GM21515 (cell line): ENCODE results near the gene MDK.
A peak's percentile ranks its signal among the peaks of the same experiment; 100 is the strongest.
"Not testable (repeated sequence)": the region's sequence is repeated elsewhere in the genome, so short reads cannot be mapped to it uniquely, and the experiment has no call there.

Source experiments
- ATAC-seq: cut with Tn5 transposase; IDR thresholded peaks from one replicate; pipeline ENCODE4 v1.9.1; 2021; ENCODE audit not compliant: unreplicated experiment

MDK gene

DNA sequence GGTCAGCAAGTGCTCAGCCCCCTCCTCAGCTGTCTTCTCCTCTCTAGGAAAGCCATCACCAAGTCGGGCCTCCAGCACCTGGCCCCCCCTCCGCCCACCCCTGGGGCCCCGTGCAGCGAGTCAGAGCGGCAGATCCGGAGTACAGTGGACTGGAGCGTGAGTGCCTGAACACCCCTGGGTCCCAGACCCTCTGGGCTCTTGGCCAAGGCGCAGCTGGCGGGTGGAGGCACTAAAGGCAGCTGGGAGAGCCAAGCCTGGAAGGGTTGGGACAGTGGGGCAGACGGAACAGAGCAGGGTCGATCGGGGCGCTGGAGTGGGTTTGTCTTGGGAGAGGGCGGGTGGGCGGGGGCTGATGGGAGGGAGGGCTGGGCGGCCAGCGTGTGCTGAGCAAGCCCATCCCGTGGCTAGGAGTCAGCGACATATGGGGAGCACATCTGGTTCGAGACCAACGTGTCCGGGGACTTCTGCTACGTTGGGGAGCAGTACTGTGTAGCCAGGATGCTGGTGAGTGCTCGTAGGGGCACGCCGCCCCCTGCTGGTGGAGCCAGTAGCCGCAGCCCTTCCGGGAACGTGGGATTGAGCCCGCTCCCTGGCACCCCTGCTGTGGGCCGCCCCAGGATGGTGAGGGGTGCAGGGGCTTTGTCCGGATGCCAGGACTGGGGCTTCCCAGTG, 14.1 kb upstream of the MDK start:
- ATAC-seq = peak; percentile 60

DNA sequence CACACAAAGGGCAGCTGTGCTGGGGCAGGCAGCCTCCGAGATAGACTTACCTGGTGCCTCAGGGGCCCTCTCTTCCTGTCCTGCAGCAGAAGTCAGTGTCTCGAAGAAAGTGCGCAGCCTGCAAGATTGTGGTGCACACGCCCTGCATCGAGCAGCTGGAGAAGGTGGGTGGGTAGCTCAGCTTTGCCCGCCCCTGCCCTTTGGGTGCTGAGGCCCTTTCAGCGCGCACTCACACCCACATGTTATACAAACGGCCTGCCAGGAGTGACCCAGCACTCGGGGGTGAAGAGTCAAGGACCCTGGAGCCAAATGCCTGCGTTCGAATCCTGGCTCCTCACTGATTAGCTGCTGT, 13.6 kb upstream of the MDK start:
- no peak for ATAC-seq

- peak; percentile 48 for ATAC-seq
Observed at GRCh38 chr11:46369458-46370152, 11.9 kb upstream of the MDK start.

DNA sequence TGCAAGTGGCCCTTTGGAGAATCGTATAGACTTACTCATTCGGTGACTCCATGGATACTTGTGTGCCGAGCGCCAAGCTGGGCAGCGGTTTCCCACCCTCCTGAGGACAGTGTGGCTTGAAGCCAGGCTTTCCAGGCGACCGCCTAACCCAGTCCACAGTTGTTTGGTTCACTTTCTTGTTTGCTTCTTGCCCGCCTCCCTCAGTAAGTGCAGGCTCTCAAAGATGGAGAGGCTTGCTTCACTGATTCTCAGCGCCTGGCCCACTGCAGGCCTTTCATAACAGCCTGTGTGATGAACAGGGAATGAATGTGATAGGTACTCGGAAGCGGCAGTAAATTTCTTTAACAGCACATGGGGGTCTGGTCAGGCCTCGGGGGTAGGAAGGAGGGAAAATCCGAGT, 11.2 kb upstream of the MDK start:
- ATAC-seq = no peak

DNA sequence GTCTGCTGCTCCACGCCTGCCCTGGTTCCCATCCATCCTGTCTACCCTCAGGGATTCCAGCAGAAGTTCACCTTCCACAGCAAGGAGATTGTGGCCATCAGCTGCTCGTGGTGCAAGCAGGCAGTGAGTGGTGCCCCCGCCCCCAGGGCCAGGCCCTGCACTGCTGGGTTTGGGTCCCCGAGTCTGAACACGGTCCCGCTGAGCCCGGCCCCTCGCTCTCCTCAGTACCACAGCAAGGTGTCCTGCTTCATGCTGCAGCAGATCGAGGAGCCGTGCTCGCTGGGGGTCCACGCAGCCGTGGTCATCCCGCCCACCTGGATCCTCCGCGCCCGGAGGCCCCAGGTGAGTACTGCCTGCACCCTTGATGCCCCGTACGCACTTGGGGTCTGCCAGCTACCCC, 10.2 kb upstream of the MDK start:
- not testable (repeated sequence) for ATAC-seq

- no peak for ATAC-seq
Observed at GRCh38 chr11:46372086-46372485, 9.4 kb upstream of the MDK start.

DNA sequence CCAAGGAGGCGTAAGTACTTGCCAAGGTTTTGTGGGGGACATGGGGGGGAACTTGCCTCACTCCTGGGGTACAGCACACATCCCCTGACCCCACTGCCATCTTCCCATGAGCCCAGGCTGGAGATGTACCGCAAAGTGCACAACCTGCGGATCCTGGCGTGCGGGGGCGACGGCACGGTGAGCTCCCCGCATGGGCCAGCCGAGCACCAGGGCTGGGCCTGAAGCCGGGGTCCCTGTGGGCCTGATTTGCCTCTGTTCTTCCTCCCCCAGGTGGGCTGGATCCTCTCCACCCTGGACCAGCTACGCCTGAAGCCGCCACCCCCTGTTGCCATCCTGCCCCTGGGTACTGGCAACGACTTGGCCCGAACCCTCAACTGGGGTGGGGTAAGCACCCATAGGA, 9.0 kb upstream of the MDK start:
- not testable (repeated sequence) for ATAC-seq

GRCh38 chr11:46373787-46374740, 7.4 kb upstream of the MDK start:
- no peak for ATAC-seq

- ATAC-seq = no peak
Observed at GRCh38 chr11:46374815-46375214, 6.7 kb upstream of the MDK start.

- no peak for ATAC-seq
Observed at GRCh38 chr11:46375392-46376101, 5.9 kb upstream of the MDK start.

DNA sequence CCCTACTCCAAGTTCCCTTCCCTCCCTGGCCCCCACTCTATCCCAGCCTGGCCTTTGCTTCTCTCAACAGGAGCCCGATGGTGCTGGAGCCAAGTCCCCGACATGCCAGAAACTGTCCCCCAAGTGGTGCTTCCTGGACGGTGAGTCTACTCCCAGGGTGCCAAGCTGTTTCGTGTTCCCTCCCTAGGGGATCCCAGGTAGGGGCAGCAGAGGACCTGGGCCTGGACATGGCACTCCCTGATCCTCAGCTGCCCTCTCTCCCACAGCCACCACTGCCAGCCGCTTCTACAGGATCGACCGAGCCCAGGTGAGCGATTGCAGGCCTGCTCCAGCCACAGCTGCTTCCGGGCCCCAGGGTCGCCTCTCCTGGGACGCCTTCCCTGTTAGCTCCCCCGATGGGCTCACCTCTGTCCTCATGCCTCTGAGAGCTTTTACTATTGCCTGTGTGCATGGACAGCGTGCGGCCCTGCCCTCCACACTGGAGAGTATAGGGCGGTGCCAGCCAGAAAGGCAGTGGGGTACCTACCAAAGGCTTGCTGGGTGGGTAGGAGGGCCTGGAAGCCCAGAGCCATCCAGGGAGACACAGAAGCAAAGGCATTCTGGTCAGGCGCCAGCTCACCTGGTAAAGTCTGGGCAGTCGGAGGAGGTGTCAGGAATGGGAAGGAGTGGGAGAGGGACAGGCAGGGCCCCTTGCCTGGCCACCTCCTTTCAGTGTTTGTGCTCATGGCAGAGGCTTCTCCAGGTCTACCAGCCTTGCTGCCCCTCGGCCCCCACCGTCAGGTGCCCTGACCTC, 5.0 kb upstream of the MDK start:
- no peak for ATAC-seq

- ATAC-seq = no peak
Observed at GRCh38 chr11:46377290-46377689, 4.2 kb upstream of the MDK start.

DNA sequence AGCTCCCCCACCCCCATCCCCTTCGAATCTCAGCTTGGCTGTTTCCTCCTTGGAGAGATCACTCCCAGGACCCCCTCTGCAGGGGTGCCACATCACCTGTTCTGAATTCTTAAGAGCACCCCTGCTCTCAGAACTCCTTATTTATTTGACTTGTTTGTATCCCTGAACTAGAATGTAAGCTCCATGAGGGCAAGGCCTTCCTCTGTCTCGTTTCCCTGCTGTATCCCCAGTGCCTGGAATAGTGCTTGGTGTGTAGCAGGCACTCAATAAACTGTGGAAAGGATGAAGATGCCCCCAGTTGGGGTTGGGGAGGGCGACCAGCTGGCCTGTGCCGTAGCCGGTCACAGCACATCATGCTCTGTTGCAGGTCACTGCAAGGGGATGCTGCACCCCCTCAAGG, 3.6 kb upstream of the MDK start:
- no peak for ATAC-seq

DNA sequence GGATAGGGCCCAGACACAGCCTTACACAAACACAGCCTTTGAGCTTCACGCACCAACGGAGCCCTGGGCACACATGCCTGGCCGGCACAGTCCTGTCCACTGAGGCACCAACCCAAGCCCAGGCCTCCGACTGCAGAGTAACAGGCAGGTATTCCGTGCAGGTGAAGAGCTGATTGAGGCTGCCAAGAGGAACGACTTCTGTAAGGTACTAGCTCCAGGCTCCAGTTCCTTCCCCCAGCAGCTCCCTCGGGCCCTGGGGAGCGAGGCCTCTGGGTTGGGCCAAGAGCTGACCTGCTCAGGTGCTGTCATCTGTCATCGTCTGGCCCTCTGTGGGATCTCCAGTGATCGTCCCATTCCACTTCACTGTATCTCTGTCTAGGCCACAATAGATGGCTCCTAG, 3.2 kb upstream of the MDK start:
- ATAC-seq = no peak

DNA sequence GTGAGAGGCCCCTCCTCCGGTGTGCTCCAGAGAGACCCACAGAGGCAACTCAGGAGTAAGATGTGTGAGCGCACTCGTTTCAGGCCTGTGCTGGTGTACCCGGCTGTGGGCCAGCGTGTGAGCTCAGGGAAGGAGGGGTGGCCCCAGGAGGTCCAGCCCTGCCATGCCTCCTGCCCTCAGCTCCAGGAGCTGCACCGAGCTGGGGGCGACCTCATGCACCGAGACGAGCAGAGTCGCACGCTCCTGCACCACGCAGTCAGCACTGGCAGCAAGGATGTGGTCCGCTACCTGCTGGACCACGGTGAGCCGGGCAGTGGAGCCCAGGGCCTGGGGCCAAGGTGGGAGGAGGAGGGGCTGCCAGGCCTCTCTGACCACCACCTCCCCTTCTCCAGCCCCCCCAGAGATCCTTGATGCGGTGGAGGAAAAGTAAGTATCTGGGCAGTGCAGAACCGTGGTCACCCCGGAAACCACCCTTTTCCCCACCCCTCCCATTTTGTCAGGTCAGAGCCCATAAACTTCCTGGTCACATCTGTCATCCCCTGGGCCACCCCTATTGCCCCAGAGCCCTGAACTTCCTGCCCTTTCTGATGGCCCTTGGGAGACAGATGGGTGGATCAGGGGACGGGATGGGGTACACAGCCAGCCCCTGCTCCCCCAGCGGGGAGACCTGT, 2.5 kb upstream of the MDK start:
- no peak for ATAC-seq

DNA sequence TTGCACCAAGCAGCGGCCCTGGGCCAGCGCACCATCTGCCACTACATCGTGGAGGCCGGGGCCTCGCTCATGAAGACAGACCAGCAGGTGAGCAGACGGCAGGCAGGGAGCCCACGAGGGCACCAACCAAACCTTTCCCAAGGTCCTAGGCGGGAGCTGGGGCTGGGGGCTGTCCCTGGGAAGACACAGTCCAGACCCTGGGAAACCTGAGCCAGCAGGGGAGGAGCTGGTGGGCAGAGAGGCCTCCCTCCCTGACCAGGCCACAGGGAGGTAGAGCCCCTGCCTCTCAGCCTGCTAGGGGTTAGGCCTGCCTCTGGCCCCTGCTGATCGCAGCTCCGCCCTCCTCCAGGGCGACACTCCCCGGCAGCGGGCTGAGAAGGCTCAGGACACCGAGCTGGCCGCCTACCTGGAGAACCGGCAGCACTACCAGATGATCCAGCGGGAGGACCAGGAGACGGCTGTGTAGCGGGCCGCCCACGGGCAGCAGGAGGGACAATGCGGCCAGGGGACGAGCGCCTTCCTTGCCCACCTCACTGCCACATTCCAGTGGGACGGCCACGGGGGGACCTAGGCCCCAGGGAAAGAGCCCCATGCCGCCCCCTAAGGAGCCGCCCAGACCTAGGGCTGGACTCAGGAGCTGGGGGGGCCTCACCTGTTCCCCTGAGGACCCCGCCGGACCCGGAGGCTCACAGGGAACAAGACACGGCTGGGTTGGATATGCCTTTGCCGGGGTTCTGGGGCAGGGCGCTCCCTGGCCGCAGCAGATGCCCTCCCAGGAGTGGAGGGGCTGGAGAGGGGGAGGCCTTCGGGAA, 1.8 kb upstream of the MDK start:
- not testable (repeated sequence) for ATAC-seq

DNA sequence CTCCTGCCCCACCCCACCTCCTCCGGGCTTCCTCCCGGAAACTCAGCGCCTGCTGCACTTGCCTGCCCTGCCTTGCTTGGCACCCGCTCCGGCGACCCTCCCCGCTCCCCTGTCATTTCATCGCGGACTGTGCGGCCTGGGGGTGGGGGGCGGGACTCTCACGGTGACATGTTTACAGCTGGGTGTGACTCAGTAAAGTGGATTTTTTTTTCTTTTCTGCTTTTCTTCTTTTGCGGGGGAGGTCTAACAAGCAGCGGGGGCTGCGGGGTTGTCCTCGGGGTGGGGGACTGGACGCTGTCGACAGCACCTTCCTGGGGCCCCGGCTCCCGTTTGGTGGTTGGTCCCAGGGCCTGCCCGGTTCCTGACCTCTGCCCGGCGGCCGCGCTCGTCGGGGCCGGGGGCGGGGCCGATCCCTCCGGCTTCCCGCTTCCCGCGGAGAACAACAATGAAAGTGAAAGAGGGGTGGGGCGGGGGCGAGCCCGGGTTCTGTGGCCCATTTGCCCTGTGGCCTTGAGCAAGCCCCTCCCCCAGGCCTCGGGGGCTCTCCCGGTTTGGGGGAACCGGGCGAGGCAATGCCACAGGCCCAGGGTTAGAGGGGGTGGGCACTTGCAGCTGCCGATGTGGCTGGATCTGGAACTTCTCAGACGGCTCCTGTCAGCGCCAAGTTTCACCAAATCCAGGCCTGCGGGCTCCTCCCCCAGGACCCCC, 975 bp upstream of the MDK start:
- no peak for ATAC-seq
